Frontal cortex (tissue), 4 donors: ENCODE data around the gene CORO1C. TPM values are rescaled to one million over a fixed set of nuclear protein-coding genes. Genes with fewer than 3 reads are reported as not detected.

ENCODE experiments used
- DNase-seq, 2 donors: peaks; one replicate each; pipeline ENCODE4 v3.0.0; 2012; ENCODE audit warnings: low spot score in 2 of 2
- FAIRE-seq: peaks from 2 replicates; lab custom pipeline; 2012; peaks lifted over from hg19 to GRCh38; lab: Jason Lieb, UNC
- total RNA-seq: library from RNA; depleted of rRNA; stranded (reverse); fragments of >200 nt; gene quantifications from one replicate; pipeline ENCODE4 v1.2.3, GENCODE V29; 2014
- donor health status: control.
- donor health status: control.
- donor health status: control.

The CORO1C gene
- total RNA-seq, 1 donor from 2014 or later = 171 TPM

GRCh38 chr12:108610856-108611605, 120.3 kb downstream of the CORO1C start:
- FAIRE-seq = no peak

GRCh38 chr12:108610336-108610815, 120.9 kb downstream of the CORO1C start:
- DNase-seq = no peak
- no peak for FAIRE-seq

More at GRCh38 chr12:108610856-108611605, 120.3 kb downstream of the CORO1C start:
- DNase-seq = no peak

GRCh38 chr12:108609537-108610335, 121.6 kb downstream of the CORO1C start:
- no peak for DNase-seq
- no peak for FAIRE-seq

DNA sequence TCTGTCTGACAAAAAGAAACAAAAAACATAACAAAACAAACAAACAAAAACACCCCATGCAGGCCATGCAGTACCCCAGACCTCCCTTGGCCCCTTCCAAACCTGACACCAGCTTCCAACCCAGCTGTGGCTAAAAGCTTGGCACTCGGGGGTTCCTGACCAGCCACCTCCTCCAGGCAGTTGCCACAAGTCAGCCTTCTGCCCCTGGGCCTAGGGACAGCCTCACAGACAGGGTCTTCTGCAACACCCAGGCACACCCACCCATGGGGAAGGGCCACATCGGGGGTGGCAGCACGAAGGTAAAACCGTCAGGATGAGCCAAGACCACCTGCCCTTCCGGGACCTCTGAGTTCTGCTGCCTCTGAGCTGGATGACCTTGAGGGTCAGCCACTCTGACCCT, 122.7 kb downstream of the CORO1C start:
- FAIRE-seq (no peak), DNase-seq (no peak)

DNA sequence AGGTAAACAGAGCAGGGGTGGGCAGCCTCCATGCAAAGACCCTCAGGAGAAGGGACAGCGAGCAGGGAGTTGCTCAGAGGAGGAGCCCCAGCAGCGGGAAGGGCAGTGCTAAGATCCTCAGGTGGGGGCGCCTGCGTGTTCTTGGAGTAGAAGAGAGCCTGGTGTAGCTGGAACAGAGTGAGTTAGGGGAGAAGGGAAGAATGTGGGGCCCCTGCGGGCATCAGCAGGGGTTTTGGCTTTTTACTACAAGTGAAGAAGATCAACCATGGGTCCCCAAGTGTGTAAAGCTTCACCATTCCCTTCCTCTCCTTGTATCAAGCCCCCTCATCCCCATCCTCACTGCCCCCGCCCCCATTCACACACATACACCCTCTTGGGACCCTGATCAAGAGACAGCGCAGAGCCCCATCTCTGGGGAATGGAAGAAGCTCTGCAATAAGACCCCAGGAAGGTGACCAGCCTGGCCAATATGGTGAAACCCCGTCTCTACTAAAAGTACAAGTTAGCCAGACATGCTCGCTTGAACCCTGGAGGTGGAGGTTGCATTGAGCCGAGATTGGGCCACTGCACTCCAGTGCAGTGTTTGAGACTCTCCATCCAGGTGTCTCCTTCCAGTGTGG, 123.2 kb downstream of the CORO1C start:
- FAIRE-seq = no peak
- no peak for DNase-seq

- DNase-seq = no peak
- no peak for FAIRE-seq
Observed at GRCh38 chr12:108606492-108606891, 124.8 kb downstream of the CORO1C start.

GRCh38 chr12:108605690-108606406, 125.5 kb downstream of the CORO1C start:
- no peak for FAIRE-seq
- DNase-seq = no peak

- FAIRE-seq (no peak), DNase-seq (no peak)
Observed at GRCh38 chr12:108605000-108605689, 126.2 kb downstream of the CORO1C start.

- FAIRE-seq (no peak), DNase-seq (no peak)
Observed at GRCh38 chr12:108604208-108604941, 126.9 kb downstream of the CORO1C start.

DNA sequence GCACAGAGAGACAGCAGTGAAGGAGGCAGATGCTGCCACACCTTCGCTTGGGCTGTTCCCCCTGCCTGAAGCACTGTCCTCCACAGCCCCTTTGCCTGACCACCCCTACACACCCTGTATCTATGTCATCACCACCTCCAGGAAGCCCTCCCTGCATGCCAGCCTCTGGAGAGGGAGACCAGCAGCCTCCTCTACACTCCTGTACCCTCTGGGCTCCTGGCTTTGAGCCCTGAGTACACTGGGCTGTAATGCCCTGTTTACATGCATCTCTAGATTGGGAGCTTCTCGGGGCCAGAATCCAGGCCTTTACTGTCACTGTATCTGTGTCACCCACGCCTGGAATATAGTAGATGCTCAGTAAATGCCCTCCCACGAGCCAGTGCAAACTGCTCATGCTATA, 127.6 kb downstream of the CORO1C start:
- FAIRE-seq (no peak), DNase-seq (no peak)

DNA sequence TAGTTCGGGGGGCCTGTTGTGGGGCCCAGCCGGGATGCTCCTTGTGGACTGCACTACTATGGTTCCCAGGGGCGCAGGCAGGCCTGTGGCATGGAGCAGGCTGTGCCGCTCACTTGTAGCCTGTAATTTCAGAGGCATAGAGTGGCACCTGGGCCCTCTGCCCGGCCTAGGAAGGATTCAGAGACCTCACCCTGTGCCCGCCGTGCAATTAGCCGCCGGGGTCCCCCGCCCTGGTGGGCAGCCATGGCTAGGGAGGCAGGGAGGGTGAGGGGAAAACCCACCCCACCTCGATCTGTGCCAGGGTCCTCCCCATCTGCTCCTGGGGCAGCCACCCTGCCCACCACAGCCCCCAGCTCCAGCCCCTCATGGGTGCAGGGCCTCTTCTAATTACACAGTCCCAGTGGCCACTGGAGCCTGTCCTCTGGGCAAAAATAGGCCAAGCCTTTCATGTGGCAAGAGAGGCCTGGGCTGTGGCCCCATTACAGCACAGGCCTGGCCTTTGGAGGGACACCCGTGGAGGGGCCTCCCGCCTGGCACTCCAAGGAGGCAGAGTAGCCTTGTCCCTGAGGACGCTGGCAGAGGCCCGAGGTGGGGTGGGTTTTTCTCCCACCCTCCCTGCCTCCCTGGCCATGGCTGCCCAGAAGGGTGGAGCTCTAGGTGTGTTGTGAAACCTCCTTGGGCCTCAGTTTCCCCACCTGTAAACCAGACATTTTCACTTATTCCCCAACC, 128.2 kb downstream of the CORO1C start:
- DNase-seq (no peak), FAIRE-seq (no peak)

DNA sequence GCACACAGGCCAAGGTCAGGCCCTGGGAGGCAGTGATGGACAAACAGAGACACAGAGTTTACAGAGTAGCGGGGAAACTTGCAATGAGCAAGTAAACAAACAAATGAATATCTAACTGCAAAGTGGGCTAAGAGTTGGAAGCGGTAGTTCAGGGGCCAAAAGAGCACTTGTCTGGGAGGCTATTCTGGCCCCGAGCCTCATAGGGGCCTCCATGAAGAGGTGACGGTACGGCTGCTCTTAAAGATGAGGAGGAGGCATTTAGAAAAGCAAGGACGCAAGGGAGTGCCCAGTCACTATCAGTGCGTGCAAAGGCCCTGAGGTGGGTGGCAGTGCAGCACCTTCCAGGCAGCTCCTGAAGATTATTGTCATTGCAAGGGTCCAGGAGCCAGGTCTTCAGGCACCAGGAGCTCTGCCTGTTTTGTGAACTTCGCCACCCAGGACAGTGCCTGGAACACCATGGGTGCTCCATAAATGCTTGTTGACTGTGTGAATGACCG, 129.1 kb downstream of the CORO1C start:
- DNase-seq (no peak), FAIRE-seq (no peak)

- no peak for DNase-seq
- no peak for FAIRE-seq
Observed at GRCh38 chr12:108600702-108601007, 130.7 kb downstream of the CORO1C start.

- DNase-seq (no peak), FAIRE-seq (no peak)
Observed at GRCh38 chr12:108599948-108600701, 131.2 kb downstream of the CORO1C start.

GRCh38 chr12:108599541-108599940, 131.8 kb downstream of the CORO1C start:
- no peak for FAIRE-seq

GRCh38 chr12:108598553-108599250, 132.6 kb downstream of the CORO1C start:
- DNase-seq (no peak), FAIRE-seq (no peak)

More at GRCh38 chr12:108599541-108599940, 131.8 kb downstream of the CORO1C start:
- DNase-seq = no peak
